ENCODE data around the gene YDJC. TPM values are rescaled to one million over a fixed set of nuclear protein-coding genes. Genes with fewer than 3 reads are reported as not detected.

YDJC gene
- total and polyA plus RNA-seq, 2 of the 8 experiments (the other 6 are each of a cell fraction or from before 2014, with no cell fraction given) = 36.7 to 45.2 TPM

GRCh38 chr22:21591695-21592094, 38.1 kb downstream of the YDJC start:
- POLR2A ChIA-PET (ENCODE audit: partially characterized antibody) = interaction anchor here (0.6 kb wide), 1 partner anchor 24 kb away, joined by 3 read pairs; no protein-coding TSS in a partner anchor

More at GRCh38 chr22:21591695-21592094, 38.1 kb downstream of the YDJC start:
- Histone ChIP-seq H3K9me3 (ENCODE audit: insufficient read depth in 2 of 2, low read depth in 1 of 2, low read length in 1 of 2) (no peaks in the 10 kb centered on the region), H3K4me3 (ENCODE audit: extremely low read depth in 1 of 4, insufficient read depth in 2 of 4, low read depth in 3 of 4, low read length in 4 of 4) (no peak overlapping the region), H3K27ac (ENCODE audit: low read depth, low read length) (no peak overlapping the region), H2AK5ac (ENCODE audit: low read depth, low read length) (no peak overlapping the region), H2BK15ac (ENCODE audit: low read length) (no peak overlapping the region), H2BK12ac (ENCODE audit: low read depth, low read length) (no peak overlapping the region), H3K4ac (replicated peaks; ENCODE audit: insufficient read length, low read depth, low read length) (no peak overlapping the region), H3K36me3 (ENCODE audit: control insufficient read depth in 2 of 4, insufficient read depth in 4 of 4, low read length in 3 of 4) (peaks cover 6 to 29% (median 19%) of the 10 kb centered on the region in 4 experiments), H4K91ac (replicated peaks; ENCODE audit: insufficient read length, low read length) (no peak overlapping the region), H3K4me1 (replicated peaks in 1 of 4; ENCODE audit: control insufficient read depth in 3 of 4, insufficient read depth in 4 of 4, low read length in 3 of 4) (no peaks in the 10 kb centered on the region), H3K14ac (ENCODE audit: insufficient read length) (no peak overlapping the region), H4K5ac (ENCODE audit: insufficient read length, low read depth, low read length) (no peak overlapping the region), H3K4me2 (ENCODE audit: insufficient read depth in 1 of 2, low read depth in 2 of 2, low read length in 2 of 2) (no peak overlapping the region), H3K56ac (replicated peaks; ENCODE audit: insufficient read length, low read depth, low read length) (no peak overlapping the region), H4K8ac (ENCODE audit: extremely low read depth, insufficient read depth, low read length) (0 out of 2 replicates have a peak overlapping the region, but pooled peaks have one; percentile 3), H3K79me2 (ENCODE audit: control insufficient read depth in 1 of 2, insufficient read depth in 2 of 2, low read length in 2 of 2) (peaks cover 3 to 93% of the 10 kb centered on the region in 2 experiments), H2AFZ (ENCODE audit: low read length) (no peak overlapping the region), H3K23ac (ENCODE audit: insufficient read length) (no peak overlapping the region), H2BK20ac (ENCODE audit: low read length) (no peak overlapping the region), H3K18ac (ENCODE audit: extremely low read depth, low read length) (no peak overlapping the region), H2BK5ac (ENCODE audit: low read depth, low read length) (no peak overlapping the region), H3K27me3 (replicated peaks in 1 of 4; ENCODE audit: control insufficient read depth in 3 of 4, extremely low read depth in 1 of 4, insufficient read depth in 3 of 4, low read length in 3 of 4) (no peaks in the 10 kb centered on the region), H3K9ac (replicated peaks in 1 of 4; ENCODE audit: extremely low read depth in 1 of 4, low read depth in 3 of 4, low read length in 3 of 4) (no peak overlapping the region), H4K20me1 (replicated peaks in 1 of 2; ENCODE audit: control insufficient read depth in 1 of 2, insufficient read depth in 2 of 2, low read length in 2 of 2) (peaks cover 45 to 53% of the 10 kb centered on the region in 2 experiments), H2BK120ac (replicated peaks; ENCODE audit: low read depth, low read length) (no peak overlapping the region), H3K23me2 (ENCODE audit: low read depth, low read length) (no peaks in the 10 kb centered on the region), H3K79me1 (ENCODE audit: low read depth, low read length) (peaks cover 23% of the 10 kb centered on the region)
- TF ChIP-seq RBBP5 (IDR thresholded peaks at IDR 0.05; ENCODE audit: borderline replicate concordance, low read depth, low read length) (no peak), EGR1 (IDR thresholded peaks at IDR 0.05; ENCODE audit: borderline replicate concordance, low read depth, low read length) (no peak), SRF (IDR thresholded peaks at IDR 0.05; ENCODE audit: low read depth, low read length) (no peak), E2F6 (IDR thresholded peaks at IDR 0.05) (no peak), USF2 (IDR thresholded peaks at IDR 0.05; ENCODE audit: low read length) (no peak), YY1 (IDR thresholded peaks at IDR 0.05; ENCODE audit: low read depth, low read length) (no peak), RAD21 (IDR thresholded peaks at IDR 0.05 in 1 of 2, conservative IDR thresholded peaks at IDR 0.05 in 1 of 2; ENCODE audit: low read depth in 2 of 2, low read length in 2 of 2) (no peak)
- FAIRE-seq = no peak
- DNase-seq (ENCODE audit: low read depth in 1 of 2, low spot score in 2 of 2) = no peak
- CTCF ChIA-PET (ENCODE audit: partially characterized antibody) = interaction anchor here (1.5 to 5.1 kb wide), 6 partner anchors 12 to 55 kb away, joined by 4 to 29 read pairs (median 16); partner anchors contain the start of gene SDF2L1
- 85% methylated on average over 9 of the region's 9 CpGs; no CpG with 5 or more reads in 1 of the 2 experiments for WGBS, 2 experiments (ENCODE audit: extremely low coverage in 1 of 2, insufficient coverage in 1 of 2, insufficient read length in 1 of 2, insufficient replicate concordance in 2 of 2, low coverage in 1 of 2, low lambda C conversion rate in 2 of 2, missing lambda C conversion rate in 1 of 2)

All from H1 (cell line).